Smooth muscle cell (in vitro differentiated cells): ENCODE measurements around the gene FITM2. TPM values are rescaled to one million over a fixed set of nuclear protein-coding genes. Genes with fewer than 3 reads are reported as not detected.
"Not testable (repeated sequence)": the region's sequence is repeated elsewhere in the genome, so short reads cannot be mapped to it uniquely, and the experiment has no call there.

Source experiments
- DNase-seq: peaks from one replicate; lab custom pipeline; 2025; ENCODE audit not compliant: unreplicated experiment; lab: John Stamatoyannopoulos, UW
- H2AFZ ChIP-seq: fragments of 200-600 bp; sonication (generic); 2 replicates; pipeline ENCODE4 v1.6.0; 2016; ENCODE audit warnings: antibody characterized with exemption, low read depth, mild to moderate bottlenecking
- H3F3A ChIP-seq: fragments of 200-600 bp; sonication (generic); 2 replicates; pipeline ENCODE4 v1.6.0; 2017; ENCODE audit warnings: antibody characterized with exemption, low read depth
- H3K27ac ChIP-seq: fragments of 200-600 bp; sonication (generic); 2 replicates; pipeline ENCODE4 v1.5.1; 2016; ENCODE audit warnings: low read depth, mild to moderate bottlenecking
- H3K27me3 ChIP-seq: fragments of 200-600 bp; sonication (generic); 2 replicates; pipeline ENCODE4 v1.6.1; 2016; ENCODE audit warnings: low read depth, mild to moderate bottlenecking
- H3K36me3 ChIP-seq: fragments of 200-600 bp; sonication (generic); 2 replicates; pipeline ENCODE4 v1.5.1; 2016; ENCODE audit warnings: low read depth
- H3K4me1 ChIP-seq: fragments of 200-600 bp; sonication (generic); 2 replicates; pipeline ENCODE4 v1.5.1; 2016; ENCODE audit warnings: low read depth
- H3K4me2 ChIP-seq: fragments of 200-600 bp; sonication (generic); 2 replicates; pipeline ENCODE4 v1.6.0; 2016; ENCODE audit warnings: mild to moderate bottlenecking
- H3K4me3 ChIP-seq: fragments of 200-600 bp; sonication (generic); 2 replicates; pipeline ENCODE4 v1.5.1; 2016; ENCODE audit warnings: mild to moderate bottlenecking
- H3K79me2 ChIP-seq: fragments of 200-600 bp; sonication (generic); 2 replicates; pipeline ENCODE4 v1.6.0; 2016; ENCODE audit warnings: low read depth, mild to moderate bottlenecking
- H3K9ac ChIP-seq: fragments of 200-600 bp; sonication (generic); 2 replicates; pipeline ENCODE4 v1.6.0; 2016; ENCODE audit warnings: low read depth
- H3K9me3 ChIP-seq: fragments of 200-600 bp; sonication (generic); replicated peaks from 2 replicates; pipeline ENCODE4 v1.5.1; 2016; ENCODE audit warnings: low read depth
- H4K20me1 ChIP-seq: fragments of 200-600 bp; sonication (generic); 2 replicates; pipeline ENCODE4 v1.6.0; 2016; ENCODE audit warnings: low read depth
- CTCF ChIP-seq: fragments of 200-600 bp; sonication (generic); IDR thresholded peaks from 2 replicates; pipeline ENCODE4 v1.5.1; 2017; ENCODE audit warnings: borderline replicate concordance, mild to moderate bottlenecking, antibody characterized with exemption; ENCODE audit not compliant: insufficient read depth, poor library complexity, severe bottlenecking
- WGBS: methylation state at CpG from one replicate; pipeline ENCODE4 v1.1.7; 2016; ENCODE audit warnings: low lambda C conversion rate; 5-methylcytosine and 5-hydroxymethylcytosine counted together
- polyA plus RNA-seq: library from polyadenylated mRNA; unstranded; fragments of >200 nt; fragmentation: Nextera tagmentation; extraction: Ambion mirVana; gene quantifications from 2 replicates; pipeline ENCODE4 v1.2.1, GENCODE V29; 2016
- total RNA-seq: library from RNA; depleted of rRNA; stranded (reverse); fragments of >200 nt; gene quantifications from 2 replicates; pipeline ENCODE4 v1.2.3, GENCODE V29; 2014

FITM2 gene
- total and polyA plus RNA-seq, 2 experiments from 2014 or later = 2.7 TPM

GRCh38 chr20:44349349-44349748, 38.3 kb upstream of the FITM2 start:
- Histone ChIP-seq H3K4me3 (no peak overlapping the region), H3F3A (no peaks in the 10 kb centered on the region), H3K27ac (no peak overlapping the region), H3K79me2 (no peaks in the 10 kb centered on the region), H3K4me2 (no peak overlapping the region), H3K9me3 (no peaks in the 10 kb centered on the region), H3K4me1 (no peaks in the 10 kb centered on the region), H3K27me3 (no peaks in the 10 kb centered on the region), H2AFZ (no peak overlapping the region), H3K9ac (no peak overlapping the region), H4K20me1 (no peaks in the 10 kb centered on the region), H3K36me3 (no peaks in the 10 kb centered on the region)
- DNase-seq = no peak
- no peak for TF ChIP-seq CTCF
- 87% methylated on average over 3 of the region's 3 CpGs for WGBS

GRCh38 chr20:44348168-44348659, 37.2 kb upstream of the FITM2 start:
- 94% methylated on average over 4 of the region's 4 CpGs for WGBS
- TF ChIP-seq CTCF = no peak
- no peak for DNase-seq
- Histone ChIP-seq H4K20me1 (no peaks in the 10 kb centered on the region), H3K79me2 (no peaks in the 10 kb centered on the region), H3K9ac (no peak overlapping the region), H3K9me3 (no peaks in the 10 kb centered on the region), H3K27ac (no peak overlapping the region), H3K36me3 (no peaks in the 10 kb centered on the region), H3K27me3 (no peaks in the 10 kb centered on the region), H3F3A (no peaks in the 10 kb centered on the region), H2AFZ (no peak overlapping the region), H3K4me2 (no peak overlapping the region), H3K4me3 (no peak overlapping the region), H3K4me1 (no peaks in the 10 kb centered on the region)

- not testable (repeated sequence) for H3K4me2 ChIP-seq, H3K27ac ChIP-seq, H3F3A ChIP-seq, H3K27me3 ChIP-seq, H4K20me1 ChIP-seq, H3K4me1 ChIP-seq, H3K79me2 ChIP-seq, H3K9ac ChIP-seq, H3K36me3 ChIP-seq, DNase-seq, H2AFZ ChIP-seq, H3K4me3 ChIP-seq, H3K9me3 ChIP-seq
- WGBS = 88% methylated on average over 10 of the region's 10 CpGs
Observed at GRCh38 chr20:44345941-44346340, 34.9 kb upstream of the FITM2 start.

GRCh38 chr20:44345147-44345546, 34.1 kb upstream of the FITM2 start:
- 96% methylated on average over 8 of the region's 8 CpGs for WGBS
- Histone ChIP-seq H3K27ac (no peak overlapping the region), H2AFZ (no peak overlapping the region), H3F3A (no peaks in the 10 kb centered on the region), H3K9me3 (no peaks in the 10 kb centered on the region), H3K4me3 (no peak overlapping the region), H4K20me1 (no peaks in the 10 kb centered on the region), H3K27me3 (no peaks in the 10 kb centered on the region), H3K4me1 (no peaks in the 10 kb centered on the region), H3K9ac (no peak overlapping the region), H3K4me2 (no peak overlapping the region), H3K36me3 (no peaks in the 10 kb centered on the region), H3K79me2 (no peaks in the 10 kb centered on the region)
- TF ChIP-seq CTCF = no peak
- DNase-seq = no peak
